Measurements from ENCODE around the gene CYB561A3. TPM values are rescaled to one million over a fixed set of nuclear protein-coding genes. Genes with fewer than 3 reads are reported as not detected.

The CYB561A3 gene
- total RNA-seq, 1 experiment from 2014 or later, result 21.7 TPM

DNA sequence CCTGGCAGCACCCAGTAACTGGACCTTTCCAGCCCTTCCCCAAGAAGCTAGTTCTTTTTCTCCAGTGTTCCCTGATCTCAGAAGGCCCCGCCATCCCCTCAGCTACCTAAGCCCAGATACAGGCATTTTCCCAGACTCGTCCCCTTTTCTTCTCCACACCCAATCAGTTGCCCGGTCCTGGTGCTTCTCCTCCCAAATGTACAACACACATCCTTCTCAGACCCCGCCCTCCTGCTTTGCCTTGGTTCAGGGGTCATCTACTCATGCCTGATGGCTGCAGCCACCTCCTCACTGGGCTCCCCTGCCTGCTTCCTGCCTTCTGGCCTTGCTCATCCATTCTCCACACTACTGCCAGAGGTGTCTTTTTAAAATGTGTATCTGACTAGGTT, 22.2 kb downstream of the CYB561A3 start:
- Histone ChIP-seq H3K27ac (ENCODE audit: insufficient read length, low read depth, low read length) (no peak overlapping the region), H2BK12ac (ENCODE audit: insufficient read length, low read depth, low read length) (no peak overlapping the region), H2AFZ (ENCODE audit: low read length) (no peak overlapping the region), H3K9ac (ENCODE audit: extremely low read depth, insufficient read length, low read length) (no peak overlapping the region), H3K23me2 (ENCODE audit: insufficient read length, low read depth, low read length, poor library complexity, severe bottlenecking) (no peaks in the 10 kb centered on the region), H2BK20ac (ENCODE audit: low read depth, low read length, poor library complexity, severe bottlenecking) (no peak overlapping the region), H2BK15ac (ENCODE audit: low read depth, low read length) (no peak overlapping the region), H3K9me3 (ENCODE audit: control insufficient read depth, low read depth, low read length) (no peaks in the 10 kb centered on the region), H2AK5ac (ENCODE audit: insufficient read length, low read length) (no peak overlapping the region), H3K27me3 (ENCODE audit: insufficient read depth, low read length) (no peaks in the 10 kb centered on the region), H3K4me2 (ENCODE audit: insufficient read depth, insufficient read length, low read length) (no peak overlapping the region), H4K8ac (replicated peaks; ENCODE audit: insufficient read length, low read depth, low read length) (no peak overlapping the region), H4K5ac (ENCODE audit: insufficient read length, low read depth, low read length) (no peak overlapping the region), H3K79me1 (ENCODE audit: insufficient read depth, low read depth, low read length, poor library complexity, severe bottlenecking) (no peaks in the 10 kb centered on the region), H3K4me1 (ENCODE audit: insufficient read depth, low read length) (no peaks in the 10 kb centered on the region; the same call in 1 of the 2 replicates), H4K20me1 (ENCODE audit: control insufficient read depth, insufficient read depth, insufficient read length) (no peaks in the 10 kb centered on the region), H3K18ac (ENCODE audit: insufficient read length, low read depth, low read length) (no peak overlapping the region), H4K91ac (ENCODE audit: insufficient read length, low read depth, low read length) (no peak overlapping the region), H3K23ac (ENCODE audit: insufficient read length, low read depth, low read length) (no peak overlapping the region), H3K14ac (ENCODE audit: insufficient read depth, low read length) (no peak overlapping the region), H3T11ph (ENCODE audit: low read length) (no peak overlapping the region), H2BK5ac (ENCODE audit: insufficient read length, low read length) (no peak overlapping the region), H3K56ac (ENCODE audit: insufficient read length, low read depth, low read length) (no peak overlapping the region), H2BK120ac (ENCODE audit: low read depth, low read length, poor library complexity, severe bottlenecking) (no peak overlapping the region), H3K4ac (ENCODE audit: low read depth, low read length) (no peak overlapping the region), H3K79me2 (ENCODE audit: insufficient read depth, low read length) (no peaks in the 10 kb centered on the region)
- H3K9me3 Mint-ChIP-seq, result no peaks in the 10 kb centered on the region; a peak in 1 of 5 replicates
- no CpG with 5 or more reads among the region's 4 CpGs for WGBS (ENCODE audit: extremely low coverage, insufficient read length, low lambda C conversion rate)
- peaks cover 11 to 14% of the 10 kb centered on the region in 2 experiments for H3K4me1 Mint-ChIP-seq
- H3K4me3 Mint-ChIP-seq, result no peak overlapping the region
- peaks cover 4 to 41% (median 33%) of the 10 kb centered on the region in 3 experiments for H3K36me3 Mint-ChIP-seq (ENCODE audit: insufficient read depth in 1 of 3, low read depth in 3 of 3)
- no peak for DNase-seq
- H3K27ac Mint-ChIP-seq, result no peak overlapping the region
- TF ChIP-seq, protein P1, sequence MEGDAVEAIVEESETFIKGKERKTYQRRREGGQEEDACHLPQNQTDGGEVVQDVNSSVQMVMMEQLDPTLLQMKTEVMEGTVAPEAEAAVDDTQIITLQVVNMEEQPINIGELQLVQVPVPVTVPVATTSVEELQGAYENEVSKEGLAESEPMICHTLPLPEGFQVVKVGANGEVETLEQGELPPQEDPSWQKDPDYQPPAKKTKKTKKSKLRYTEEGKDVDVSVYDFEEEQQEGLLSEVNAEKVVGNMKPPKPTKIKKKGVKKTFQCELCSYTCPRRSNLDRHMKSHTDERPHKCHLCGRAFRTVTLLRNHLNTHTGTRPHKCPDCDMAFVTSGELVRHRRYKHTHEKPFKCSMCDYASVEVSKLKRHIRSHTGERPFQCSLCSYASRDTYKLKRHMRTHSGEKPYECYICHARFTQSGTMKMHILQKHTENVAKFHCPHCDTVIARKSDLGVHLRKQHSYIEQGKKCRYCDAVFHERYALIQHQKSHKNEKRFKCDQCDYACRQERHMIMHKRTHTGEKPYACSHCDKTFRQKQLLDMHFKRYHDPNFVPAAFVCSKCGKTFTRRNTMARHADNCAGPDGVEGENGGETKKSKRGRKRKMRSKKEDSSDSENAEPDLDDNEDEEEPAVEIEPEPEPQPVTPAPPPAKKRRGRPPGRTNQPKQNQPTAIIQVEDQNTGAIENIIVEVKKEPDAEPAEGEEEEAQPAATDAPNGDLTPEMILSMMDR (conservative IDR thresholded peaks at IDR 0.05), result no peak
- no peaks in the 10 kb centered on the region for H3K27me3 Mint-ChIP-seq (ENCODE audit: low read depth)
